ENCODE data around the gene FAM241A.

Gene FAM241A

DNA sequence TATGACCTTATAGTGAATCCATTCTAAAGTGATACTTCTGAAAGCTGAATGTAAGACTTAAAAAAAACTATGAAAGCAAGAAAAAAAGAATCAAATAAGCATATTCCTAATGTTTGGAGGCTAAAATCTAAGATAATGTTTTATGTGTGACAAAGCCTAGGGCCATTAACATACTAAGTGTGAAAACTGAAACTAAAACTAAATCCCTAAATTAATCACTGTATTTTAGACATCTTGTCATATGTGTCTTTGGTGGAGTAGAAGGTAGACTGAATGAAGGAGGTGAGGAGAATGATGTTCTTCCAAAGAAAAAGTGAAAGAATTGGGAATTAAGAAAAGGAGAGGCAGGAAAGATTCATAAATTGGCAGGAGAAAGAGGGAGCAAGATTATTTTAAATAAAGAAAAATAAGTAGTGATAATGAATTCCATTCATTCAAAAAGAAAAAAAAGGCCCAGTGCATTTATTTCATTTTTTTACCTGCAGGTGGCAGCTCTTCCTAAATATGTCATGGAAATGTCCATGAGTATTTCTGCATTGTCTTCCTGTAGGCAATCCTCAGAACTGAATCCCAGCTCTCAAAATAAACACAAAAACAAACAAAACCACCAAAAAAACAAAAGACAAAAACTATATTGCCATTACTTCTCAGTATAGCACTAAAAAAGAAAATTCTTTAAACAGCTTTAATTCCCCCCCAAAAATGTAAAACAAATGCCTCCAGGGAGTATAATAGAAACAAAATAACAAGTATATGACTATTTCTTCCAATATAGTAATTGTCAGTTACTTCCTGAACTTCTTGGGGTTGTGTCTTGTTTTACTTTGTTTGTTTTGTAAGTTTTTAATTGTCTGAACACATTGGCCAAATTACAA is 69.4 kb downstream of the FAM241A start:
- DNase-seq (ENCODE audit: low read depth): no peak

DNA sequence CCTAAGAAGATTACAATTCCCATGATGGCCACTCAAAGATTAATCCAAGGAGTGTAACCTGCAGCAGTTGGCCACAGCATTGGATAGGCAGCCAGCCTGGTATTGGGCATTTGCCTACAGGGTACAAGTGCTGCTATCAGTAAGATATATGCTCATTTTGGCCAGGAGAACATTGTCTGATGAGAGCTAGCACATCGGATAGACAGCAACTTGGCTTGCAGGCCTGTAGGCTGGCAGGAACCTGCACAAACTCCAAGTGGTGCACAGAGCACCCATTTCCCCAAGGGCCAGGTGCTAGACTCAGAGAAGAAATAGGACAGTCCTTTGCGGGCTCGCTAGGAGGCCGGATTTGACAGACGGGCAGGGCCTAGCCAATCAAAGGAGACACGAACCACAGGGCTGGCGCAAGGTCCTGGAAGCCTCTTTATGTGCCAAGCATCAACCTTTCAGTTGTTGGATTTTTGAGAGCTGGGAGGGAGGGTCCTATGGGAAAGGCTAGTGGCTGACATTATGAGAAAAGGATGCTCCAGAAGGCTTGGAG is 74.6 kb downstream of the FAM241A start:
- DNase-seq (ENCODE audit: low read depth): no peak

DNA sequence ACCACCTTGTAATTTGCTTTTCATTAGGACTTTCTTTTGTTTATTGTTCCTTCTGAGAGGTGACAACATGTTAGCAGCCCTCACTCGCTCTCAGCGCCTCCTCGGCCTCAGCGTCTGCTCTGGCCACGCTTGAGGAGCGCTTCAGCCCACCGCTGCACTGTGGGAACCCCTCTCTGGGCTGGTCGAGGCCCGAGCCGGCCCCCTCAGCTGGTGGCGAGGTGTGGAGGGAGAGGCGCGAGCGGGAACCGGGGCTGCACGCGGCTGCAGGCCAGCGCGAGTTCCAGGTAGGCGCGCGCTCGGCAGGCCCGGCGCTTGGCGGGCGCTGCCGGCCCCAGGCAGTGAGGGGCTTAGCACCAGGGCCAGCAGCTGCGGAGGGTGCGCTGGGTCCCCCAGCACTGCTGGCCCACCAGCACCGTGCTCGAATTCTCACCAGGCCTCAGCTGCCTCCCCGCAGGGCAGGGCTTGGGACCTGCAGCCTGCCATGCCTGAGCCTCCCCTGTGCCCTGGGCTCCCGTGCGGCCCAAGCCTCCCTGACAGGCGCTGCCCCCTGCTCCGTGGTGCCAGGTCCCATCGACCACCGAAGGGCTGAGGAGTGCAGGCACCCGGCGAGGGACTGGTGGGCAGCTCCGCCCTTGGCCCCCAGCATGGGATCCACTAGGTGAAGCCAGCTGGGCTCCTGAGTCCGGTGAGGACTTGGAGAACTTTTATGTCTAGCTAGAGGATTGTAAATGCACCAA is 77.1 kb downstream of the FAM241A start:
- no peak for DNase-seq (ENCODE audit: low read depth)

GRCh38 chr4:112225157-112225556 is 79.9 kb downstream of the FAM241A start:
- DNase-seq (ENCODE audit: low read depth): no peak

- peak; percentile 96 for DNase-seq (ENCODE audit: low read depth)
These were observed 85.9 kb downstream of the FAM241A start for GRCh38 chr4:112230879-112231778.

GRCh38 chr4:112231779-112232713 is 86.8 kb downstream of the FAM241A start, which contains the start of gene AP1AR:
Gene AP1AR, plus strand, starts transcription at chr4:112231787. Its CDS starts 305 bp downstream, at chr4:112232092.
- peak; percentile 75 for DNase-seq (ENCODE audit: low read depth)

GRCh38 chr4:112234952-112235609 is 89.8 kb downstream of the FAM241A start:
- DNase-seq (ENCODE audit: low read depth): peak; percentile 20

DNA sequence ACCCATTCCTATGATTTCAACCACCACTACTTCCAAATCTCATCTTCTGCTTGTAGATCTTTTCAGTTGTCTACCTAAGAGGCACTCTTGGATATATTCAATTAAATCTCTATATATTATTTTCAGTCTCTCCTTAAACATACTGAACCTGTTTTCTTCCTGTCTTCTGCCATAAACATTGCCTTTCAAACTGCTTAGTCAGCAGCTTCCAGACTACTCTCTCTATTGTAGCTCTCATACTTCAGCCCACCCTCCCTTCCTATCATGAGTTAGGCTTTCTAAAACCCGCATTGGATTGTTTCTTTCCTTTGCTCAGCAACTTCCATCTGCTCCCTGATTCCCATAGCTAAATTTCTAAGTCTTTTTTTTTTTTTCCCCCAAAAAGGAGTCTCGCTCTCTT is 90.8 kb downstream of the FAM241A start:
- no peak for DNase-seq (ENCODE audit: low read depth)

DNA sequence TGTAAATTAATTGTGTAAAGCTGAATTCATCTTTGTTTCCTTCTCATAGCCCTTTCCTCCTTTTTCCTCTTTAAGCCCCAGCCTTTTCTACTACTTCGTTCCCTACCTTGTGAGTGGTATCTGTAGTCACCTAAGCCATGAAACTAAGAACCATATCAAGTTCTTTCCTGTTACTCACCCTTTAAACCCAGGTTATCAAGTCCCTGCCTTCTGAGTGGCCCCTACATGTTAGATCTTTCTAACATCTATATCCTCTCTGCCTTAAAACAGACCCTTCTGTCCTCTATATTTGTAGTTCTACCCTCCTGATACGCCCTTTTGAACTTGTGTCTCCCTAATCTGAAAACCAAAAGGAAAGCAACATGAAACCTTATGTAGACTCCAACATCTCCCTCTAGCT is 93.6 kb downstream of the FAM241A start:
- DNase-seq (ENCODE audit: low read depth): no peak
